GM12864 (cell line): ENCODE results near the gene TIGD2.

ENCODE experiments used
- DNase-seq: peaks from one replicate; pipeline ENCODE4 v3.0.0-alpha.2; 2011; ENCODE audit warnings: low read depth
- H3K4me3 ChIP-seq: 2 replicates; pipeline ENCODE4 v1.5.1; 2011; ENCODE audit warnings: mild to moderate bottlenecking, low read depth, low read length, control low read depth
- TF ChIP-seq, protein P1 (sequence below): IDR thresholded peaks from 2 replicates; pipeline ENCODE4 v1.5.1; 2011; ENCODE audit warnings: low read depth, mild to moderate bottlenecking, moderate library complexity, low read length, control low read depth, inconsistent platforms; ENCODE audit errors: missing control alignments

Gene TIGD2

DNA sequence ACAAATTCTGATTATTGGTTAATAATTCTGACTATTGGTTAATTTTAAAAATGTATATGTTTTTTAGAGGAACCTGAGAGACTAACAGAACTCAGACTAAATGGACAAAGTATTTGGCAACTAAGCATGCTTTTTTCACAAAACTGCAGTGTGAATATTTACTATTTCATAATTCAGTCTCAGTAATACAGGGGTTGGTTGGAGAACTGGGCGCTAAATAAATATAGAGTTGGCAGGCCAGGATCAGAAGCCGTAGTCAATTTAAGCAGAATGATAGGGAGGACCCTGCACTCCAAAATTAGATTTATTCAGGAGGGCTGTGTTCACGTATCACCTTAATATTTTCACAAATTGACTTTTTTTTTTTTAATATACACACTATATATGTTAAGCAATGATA is 5.8 kb downstream of the TIGD2 start:
- no peak for DNase-seq
- H3K4me3 ChIP-seq: no peak overlapping the region
- TF ChIP-seq, protein P1, sequence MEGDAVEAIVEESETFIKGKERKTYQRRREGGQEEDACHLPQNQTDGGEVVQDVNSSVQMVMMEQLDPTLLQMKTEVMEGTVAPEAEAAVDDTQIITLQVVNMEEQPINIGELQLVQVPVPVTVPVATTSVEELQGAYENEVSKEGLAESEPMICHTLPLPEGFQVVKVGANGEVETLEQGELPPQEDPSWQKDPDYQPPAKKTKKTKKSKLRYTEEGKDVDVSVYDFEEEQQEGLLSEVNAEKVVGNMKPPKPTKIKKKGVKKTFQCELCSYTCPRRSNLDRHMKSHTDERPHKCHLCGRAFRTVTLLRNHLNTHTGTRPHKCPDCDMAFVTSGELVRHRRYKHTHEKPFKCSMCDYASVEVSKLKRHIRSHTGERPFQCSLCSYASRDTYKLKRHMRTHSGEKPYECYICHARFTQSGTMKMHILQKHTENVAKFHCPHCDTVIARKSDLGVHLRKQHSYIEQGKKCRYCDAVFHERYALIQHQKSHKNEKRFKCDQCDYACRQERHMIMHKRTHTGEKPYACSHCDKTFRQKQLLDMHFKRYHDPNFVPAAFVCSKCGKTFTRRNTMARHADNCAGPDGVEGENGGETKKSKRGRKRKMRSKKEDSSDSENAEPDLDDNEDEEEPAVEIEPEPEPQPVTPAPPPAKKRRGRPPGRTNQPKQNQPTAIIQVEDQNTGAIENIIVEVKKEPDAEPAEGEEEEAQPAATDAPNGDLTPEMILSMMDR: no peak

DNA sequence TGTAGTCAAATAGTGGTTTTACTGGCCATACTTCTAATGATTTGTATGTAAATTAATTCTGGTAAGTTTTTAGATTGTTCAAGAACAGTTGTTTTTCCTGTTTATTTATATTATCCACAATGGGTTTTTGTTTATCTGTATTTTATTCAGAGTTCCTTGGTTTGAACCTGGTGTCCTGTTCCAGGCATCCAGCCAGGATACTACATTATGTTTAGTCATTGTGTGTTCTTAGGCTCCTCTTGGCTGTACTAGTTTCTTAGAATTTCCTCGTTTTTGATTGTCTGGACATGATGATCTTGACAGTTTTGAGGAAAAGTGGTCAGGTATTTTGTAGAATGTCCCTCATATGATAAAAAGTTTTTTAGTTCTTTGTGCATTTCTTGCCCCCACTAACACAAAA is 7.8 kb downstream of the TIGD2 start:
- H3K4me3 ChIP-seq: no peak overlapping the region
- DNase-seq: no peak
- TF ChIP-seq, protein P1: no peak

DNA sequence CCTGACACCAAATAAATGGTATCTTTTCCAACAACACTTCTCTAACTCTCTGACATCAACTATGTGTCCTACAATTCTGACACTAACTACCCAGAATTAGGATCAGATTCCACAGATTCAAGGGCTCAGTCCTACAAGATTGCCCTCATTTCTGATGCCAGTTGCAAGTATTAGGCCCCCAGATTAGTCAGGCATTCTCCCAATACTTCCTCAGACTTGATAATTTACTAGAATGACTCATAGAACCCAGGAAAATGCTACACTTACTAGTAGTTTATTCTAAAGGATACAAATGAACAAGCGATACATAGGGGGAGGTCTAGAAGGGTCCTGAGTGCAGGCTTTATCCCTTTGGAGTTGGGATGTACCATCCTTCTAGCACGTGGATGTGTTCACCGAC is 8.5 kb downstream of the TIGD2 start:
- no peak overlapping the region for H3K4me3 ChIP-seq
- TF ChIP-seq, protein P1: no peak
- no peak for DNase-seq

DNA sequence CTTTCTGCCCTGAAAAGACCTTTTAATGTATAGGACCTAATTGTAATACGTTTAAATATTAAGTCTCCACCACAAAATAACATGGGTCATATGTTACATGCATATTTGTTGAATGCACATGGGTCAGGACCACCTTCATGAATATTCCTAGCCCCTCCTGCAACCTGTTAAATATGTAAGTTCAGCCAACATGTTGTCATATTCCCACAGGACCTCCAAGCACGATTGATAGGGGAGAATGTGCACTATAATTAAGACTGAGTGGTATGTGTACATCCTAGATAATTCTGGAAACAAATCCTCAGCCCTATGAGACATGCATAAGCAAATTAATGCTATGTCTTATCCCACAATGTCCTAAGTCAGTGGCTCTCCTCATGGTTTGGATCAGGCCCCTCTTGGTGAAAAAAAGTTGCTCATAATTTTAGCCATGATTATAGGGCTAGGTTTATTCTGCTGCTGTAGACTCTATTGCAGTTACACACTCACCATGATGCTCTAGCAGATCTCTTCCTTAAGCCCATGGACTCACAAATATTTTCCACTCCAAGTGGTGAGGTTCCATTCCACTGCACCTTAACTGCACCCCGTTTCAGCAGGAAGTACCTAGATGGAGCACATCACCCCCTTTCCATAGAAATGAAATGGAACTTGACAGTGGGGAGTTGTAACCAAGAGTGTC is 10.2 kb downstream of the TIGD2 start:
- H3K4me3 ChIP-seq: no peak overlapping the region
- TF ChIP-seq, protein P1: no peak
- DNase-seq: no peak

DNA sequence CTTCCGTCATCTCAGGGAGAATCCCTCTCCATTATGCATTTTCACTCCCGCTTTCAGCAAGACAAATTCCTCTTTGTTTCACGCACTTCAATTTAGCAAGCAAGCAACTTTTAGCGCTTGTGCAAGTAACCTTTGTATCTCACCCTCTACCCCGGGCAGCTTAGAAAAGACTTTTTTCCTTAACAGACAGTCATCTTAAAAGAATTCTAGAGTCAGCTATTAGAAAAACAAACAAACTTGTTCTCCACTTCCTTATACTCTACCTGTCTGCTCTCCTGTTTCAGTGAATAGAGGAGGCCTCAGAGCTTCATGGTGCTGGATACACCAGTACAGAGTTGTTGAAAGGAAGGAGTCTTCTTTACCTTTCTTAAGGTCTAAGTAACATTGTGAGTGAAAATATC is 12.1 kb downstream of the TIGD2 start:
- no peak for DNase-seq
- H3K4me3 ChIP-seq: no peak overlapping the region
- TF ChIP-seq, protein P1: no peak

DNA sequence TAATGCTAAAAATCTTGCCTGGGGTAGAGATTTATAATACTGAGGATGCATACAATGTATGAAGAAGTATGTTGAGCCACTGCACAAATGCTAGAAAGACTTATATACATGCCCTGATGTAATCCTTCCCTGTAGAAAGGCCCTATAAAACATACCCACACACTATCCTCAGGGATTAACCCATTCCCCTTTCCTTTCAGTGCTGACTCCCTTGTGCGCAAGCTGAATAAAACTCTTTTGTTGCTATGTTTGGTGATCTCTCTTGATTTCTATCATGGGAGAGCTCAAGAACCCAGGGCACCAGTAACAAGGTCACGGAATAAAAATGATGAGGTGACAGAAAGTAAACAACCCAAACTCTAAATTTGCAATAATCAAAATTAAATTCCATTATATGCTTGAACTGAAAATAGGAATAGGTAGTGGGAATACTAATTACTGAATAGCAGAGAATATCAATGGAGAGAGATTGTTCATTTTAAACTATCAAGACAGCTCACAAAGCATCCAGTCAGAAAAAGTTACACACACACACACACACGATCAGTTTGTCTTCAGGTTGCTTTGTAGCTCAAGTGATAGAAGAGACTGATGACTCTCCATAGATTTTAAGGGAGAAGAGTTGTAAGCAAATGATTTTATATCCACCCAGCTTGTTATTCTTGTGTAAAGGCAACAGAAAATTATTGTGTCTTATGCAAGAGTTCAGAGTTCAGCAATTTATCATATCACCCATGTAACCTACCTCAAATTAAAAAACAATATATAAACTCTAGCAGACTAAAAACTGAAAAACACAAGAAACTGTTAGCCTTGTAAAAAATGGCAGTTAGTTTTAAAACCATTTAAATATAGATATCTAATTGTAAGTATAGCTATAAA is 14.8 kb downstream of the TIGD2 start:
- H3K4me3 ChIP-seq: no peak overlapping the region
- DNase-seq: no peak
- TF ChIP-seq, protein P1: no peak
